CD4-positive, alpha-beta T cell treated with Interleukin-4 for 1 hour (primary cell): ENCODE results near the gene MYOCOS.

ENCODE experiments used
- DNase-seq, 2 donors: peaks; one replicate each; pipeline ENCODE4 v3.0.0-alpha.2; 2020 to 2022

MYOCOS gene

DNA sequence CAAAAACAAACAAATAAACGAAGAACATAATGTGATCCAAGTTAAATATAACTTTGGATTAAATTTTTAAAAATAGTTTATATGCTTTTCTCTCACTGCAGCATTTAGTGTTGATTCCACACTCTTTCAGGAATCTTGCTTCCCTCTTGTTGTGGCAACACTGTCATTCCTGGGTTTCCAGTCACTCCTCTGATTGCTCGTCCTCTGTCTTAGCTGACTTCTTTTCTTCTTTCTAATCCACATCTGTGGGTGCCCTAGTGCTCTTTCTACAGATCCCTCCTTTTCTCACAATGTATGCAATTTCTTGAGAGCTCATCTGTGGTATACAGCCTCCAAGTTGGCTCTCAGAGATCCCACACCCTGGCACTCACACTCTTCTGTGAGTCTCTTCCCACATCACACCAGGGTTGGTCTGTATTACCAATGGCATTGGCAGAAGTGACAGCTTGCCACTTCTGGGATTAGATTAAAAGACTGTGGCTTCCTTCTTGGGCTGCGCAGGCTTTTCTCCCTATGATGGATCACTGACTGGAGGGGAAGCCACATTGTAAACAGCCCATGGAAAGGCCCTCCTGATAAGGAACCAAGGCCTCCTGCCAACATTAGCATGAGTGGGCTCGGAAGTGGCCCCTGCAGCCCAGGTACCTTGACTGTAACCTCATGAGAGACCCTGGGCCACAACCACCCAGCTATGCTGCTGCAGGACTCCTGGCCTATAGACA lies 42.0 kb downstream of the MYOCOS start:
- no peak for DNase-seq

GRCh38 chr1:171664976-171665375 lies 42.9 kb downstream of the MYOCOS start:
- DNase-seq: no peak

DNA sequence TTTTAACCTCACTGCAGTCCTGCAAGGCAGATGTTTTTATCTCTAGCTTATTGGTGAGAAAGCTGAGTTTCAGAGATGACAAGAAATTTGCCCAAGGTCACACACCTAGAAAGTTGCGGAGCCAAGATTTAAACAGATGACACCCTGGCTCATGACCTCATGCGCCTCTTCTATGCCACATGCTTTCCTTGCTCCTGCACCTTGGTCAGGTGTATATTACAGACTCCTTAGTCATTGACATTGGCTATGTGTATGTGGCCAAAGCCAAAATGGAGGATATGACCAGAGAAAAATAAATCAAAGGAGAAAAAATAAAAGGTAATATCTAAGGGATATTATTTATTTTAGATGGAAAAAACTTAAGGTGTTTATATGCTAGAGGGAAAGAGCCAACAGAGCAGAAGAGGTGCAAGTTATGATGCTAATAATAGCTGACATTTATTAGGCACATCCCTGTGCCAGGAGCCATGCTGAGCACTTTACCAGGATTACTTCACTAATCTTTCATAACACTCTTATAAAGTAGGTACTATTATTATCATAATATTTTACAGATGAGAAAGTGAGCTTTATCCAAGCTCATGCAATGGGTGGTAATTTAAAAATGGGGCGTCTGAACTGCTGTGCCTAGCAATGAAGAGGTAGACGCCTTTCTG lies 44.2 kb downstream of the MYOCOS start:
- DNase-seq: no peak

- DNase-seq: no peak
Observed at GRCh38 chr1:171668372-171668771, 46.3 kb downstream of the MYOCOS start.

GRCh38 chr1:171670739-171671138 lies 48.7 kb downstream of the MYOCOS start:
- DNase-seq: no peak

- no peak for DNase-seq
Observed at GRCh38 chr1:171674431-171675405, 52.7 kb downstream of the MYOCOS start.
